ENCODE measurements around the gene N4BP2L2.

DNA sequence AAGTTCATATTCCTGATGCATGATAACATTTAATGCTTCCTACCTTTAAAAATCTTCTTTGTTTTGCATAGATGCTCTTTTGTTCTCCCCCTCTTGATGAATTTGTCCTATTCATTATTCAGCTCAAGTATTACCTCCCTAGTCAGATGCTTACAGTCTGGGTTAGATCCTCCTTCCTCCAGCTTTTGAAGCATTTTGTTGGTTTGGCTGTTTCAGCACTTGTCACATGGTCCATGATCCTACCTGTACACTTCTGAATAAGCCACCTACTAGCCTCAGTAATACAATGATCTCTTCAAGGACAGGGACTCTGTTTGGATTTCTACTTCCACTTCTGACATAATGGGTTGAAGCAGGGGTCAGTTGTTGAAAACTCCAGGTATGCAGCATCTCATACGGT lies 148.1 kb downstream of the N4BP2L2 start:
- TF ChIP-seq, protein P1, sequence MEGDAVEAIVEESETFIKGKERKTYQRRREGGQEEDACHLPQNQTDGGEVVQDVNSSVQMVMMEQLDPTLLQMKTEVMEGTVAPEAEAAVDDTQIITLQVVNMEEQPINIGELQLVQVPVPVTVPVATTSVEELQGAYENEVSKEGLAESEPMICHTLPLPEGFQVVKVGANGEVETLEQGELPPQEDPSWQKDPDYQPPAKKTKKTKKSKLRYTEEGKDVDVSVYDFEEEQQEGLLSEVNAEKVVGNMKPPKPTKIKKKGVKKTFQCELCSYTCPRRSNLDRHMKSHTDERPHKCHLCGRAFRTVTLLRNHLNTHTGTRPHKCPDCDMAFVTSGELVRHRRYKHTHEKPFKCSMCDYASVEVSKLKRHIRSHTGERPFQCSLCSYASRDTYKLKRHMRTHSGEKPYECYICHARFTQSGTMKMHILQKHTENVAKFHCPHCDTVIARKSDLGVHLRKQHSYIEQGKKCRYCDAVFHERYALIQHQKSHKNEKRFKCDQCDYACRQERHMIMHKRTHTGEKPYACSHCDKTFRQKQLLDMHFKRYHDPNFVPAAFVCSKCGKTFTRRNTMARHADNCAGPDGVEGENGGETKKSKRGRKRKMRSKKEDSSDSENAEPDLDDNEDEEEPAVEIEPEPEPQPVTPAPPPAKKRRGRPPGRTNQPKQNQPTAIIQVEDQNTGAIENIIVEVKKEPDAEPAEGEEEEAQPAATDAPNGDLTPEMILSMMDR (conservative IDR thresholded peaks at IDR 0.05; ENCODE audit: low read length), result no peak
- TF ChIP-seq EZH2phosphoT487 (IDR thresholded peaks at IDR 0.05; ENCODE audit: borderline replicate concordance, low read depth, low read length), result no peak

All from OCI-LY7 (cell line).